Activated CD4-positive, alpha-beta memory T cell treated with anti-CD3 and anti-CD28 coated beads for 36 hours (primary cell): ENCODE measurements around the gene SUSD4. TPM values are rescaled to one million over a fixed set of nuclear protein-coding genes. Genes with fewer than 3 reads are reported as not detected.
"Not testable (repeated sequence)": the region's sequence is repeated elsewhere in the genome, so short reads cannot be mapped to it uniquely, and the experiment has no call there.

Experiments
- CTCF ChIA-PET: fragments of 350-600 bp; sonication (Branson Sonifier 250); formaldehyde crosslinking; loops from one replicate; lab custom pipeline; 2021; ENCODE audit warnings: antibody characterized with exemption, inconsistent platforms; lab: Charles Lee
- POLR2A ChIA-PET: fragments of 350-600 bp; sonication (Branson Sonifier 250); formaldehyde crosslinking; loops from one replicate; lab custom pipeline; 2021; ENCODE audit warnings: antibody characterized with exemption; lab: Charles Lee
- DNase-seq: peaks from one replicate; pipeline ENCODE4 v3.0.0-alpha.2; 2020
- H3K27ac Mint-ChIP-seq: one replicate; pipeline ENCODE4 v1.8.0; 2021; ENCODE audit warnings: mixed read lengths
- H3K27me3 Mint-ChIP-seq: one replicate; pipeline ENCODE4 v1.8.0; 2021; ENCODE audit warnings: mixed read lengths
- H3K36me3 Mint-ChIP-seq: one replicate; pipeline ENCODE4 v1.8.0; 2021; ENCODE audit warnings: mixed read lengths
- H3K4me1 Mint-ChIP-seq: one replicate; pipeline ENCODE4 v1.8.0; 2021; ENCODE audit warnings: low read depth, mixed read lengths
- H3K4me3 Mint-ChIP-seq: one replicate; pipeline ENCODE4 v1.8.0; 2021; ENCODE audit warnings: mild to moderate bottlenecking, mixed read lengths
- H3K9me3 Mint-ChIP-seq: one replicate; pipeline ENCODE4 v1.8.0; 2021; ENCODE audit warnings: mixed read lengths
- intact Hi-C: fragments of 100-400 bp; cut with micrococcal nuclease; formaldehyde crosslinking; loops from one replicate; pipeline ENCODE4 v1.15.1; 2023
- total RNA-seq, 2 experiments: library from RNA; stranded (reverse); gene quantifications; one replicate each; pipeline ENCODE4 v1.2.3, GENCODE V29; 2021

SUSD4 gene
- total RNA-seq, 2 experiments from 2014 or later = 0.82 to 0.83 TPM

DNA sequence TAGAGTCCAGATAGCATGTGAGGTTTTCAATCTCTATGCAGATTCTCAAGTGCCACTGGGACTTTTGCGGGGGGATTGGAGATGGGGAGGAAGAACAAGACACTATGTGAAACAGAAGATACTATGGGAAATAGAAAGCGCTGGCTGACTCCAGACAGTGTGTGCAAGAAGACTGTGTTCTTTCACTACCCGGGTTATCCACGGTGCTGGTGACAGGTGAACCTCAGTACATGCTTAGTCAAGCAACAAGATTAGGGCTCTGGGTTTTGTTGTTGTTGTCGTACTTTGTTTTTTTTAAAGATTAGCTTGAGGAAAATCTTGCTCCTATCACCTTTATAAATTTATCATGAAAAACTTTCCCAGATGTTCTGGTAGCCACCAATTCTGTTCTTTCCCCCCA is 56.4 kb downstream of the SUSD4 start:
- intact Hi-C loops = no loop called here
- Mint-ChIP-seq H3K27me3 (no peaks in the 10 kb centered on the region), H3K36me3 (peaks cover 2% of the 10 kb centered on the region), H3K4me1 (peaks cover 3% of the 10 kb centered on the region), H3K27ac (no peak overlapping the region), H3K4me3 (no peak overlapping the region), H3K9me3 (peaks cover 14% of the 10 kb centered on the region)
- DNase-seq = no peak
- ChIA-PET POLR2A (no interaction called here), CTCF (no interaction called here)

DNA sequence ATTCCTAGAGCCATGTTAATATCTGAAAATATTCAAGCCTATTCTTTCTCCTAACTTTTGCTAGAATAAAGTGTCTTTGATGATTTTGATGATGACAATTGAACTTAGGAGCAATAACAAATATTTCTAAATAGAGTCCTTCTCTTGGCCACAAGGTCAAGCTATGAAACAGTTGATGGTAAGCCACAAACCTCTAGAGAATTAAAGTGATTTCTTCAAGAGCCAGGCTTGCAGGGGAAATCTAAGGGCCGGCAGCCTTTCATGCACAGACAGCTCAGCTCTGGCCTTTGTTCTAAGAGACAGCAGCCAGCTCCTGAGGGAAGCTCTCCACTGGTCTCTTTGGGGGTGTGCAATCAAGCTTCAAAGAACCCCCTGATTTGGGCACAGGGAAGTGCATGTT is 59.0 kb downstream of the SUSD4 start:
- intact Hi-C loops = no loop called here
- DNase-seq = no peak
- H3K4me1 Mint-ChIP-seq = peaks cover 16% of the 10 kb centered on the region
- H3K27ac Mint-ChIP-seq = no peak overlapping the region
- peaks cover 14% of the 10 kb centered on the region for H3K9me3 Mint-ChIP-seq
- CTCF ChIA-PET = no interaction called here
- peaks cover 2% of the 10 kb centered on the region for H3K36me3 Mint-ChIP-seq
- no peaks in the 10 kb centered on the region for H3K27me3 Mint-ChIP-seq
- POLR2A ChIA-PET = no interaction called here
- H3K4me3 Mint-ChIP-seq = no peak overlapping the region

DNA sequence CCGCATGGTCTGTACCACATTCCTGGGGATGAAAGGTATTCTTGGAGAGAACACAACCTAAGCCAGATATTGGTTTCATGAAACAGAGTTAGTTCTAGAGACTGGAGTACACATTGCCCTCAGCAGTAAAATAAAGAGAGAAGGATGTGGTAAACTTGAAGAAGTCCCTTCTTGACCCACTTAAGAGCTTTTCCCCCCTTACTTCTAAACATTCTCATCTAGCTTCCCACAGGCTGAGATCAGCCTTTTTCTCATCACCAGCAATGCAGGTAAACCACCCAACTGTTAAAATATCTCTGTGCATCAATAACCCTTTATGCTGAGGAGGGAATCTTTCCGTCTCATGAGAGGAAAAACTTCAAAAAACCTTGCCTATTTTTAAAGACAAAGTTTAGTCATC is 62.6 kb downstream of the SUSD4 start:
- no peak for DNase-seq
- CTCF ChIA-PET = no interaction called here

DNA sequence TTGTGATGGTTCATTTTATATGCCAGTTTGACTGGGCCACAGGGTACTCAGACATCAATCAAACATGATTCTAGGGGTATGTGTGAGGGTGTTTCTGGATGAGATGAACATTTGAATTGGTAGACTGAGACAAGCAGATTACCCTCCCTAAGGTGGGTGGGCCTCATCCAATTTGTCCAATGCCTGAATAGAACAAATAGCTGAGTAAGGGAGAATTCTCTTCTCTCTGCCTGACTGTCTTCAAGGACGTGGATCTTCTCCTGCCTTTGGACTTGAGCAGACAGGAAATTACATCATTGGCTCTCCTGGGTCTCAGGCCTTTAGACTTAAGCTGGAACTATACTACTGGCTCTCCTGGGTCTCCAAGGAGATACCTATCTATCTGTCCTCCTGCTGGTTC is 64.4 kb downstream of the SUSD4 start:
- H3K27ac Mint-ChIP-seq = no peak overlapping the region
- no peaks in the 10 kb centered on the region for H3K27me3 Mint-ChIP-seq
- intact Hi-C loops = no loop called here
- no peak overlapping the region for H3K4me3 Mint-ChIP-seq
- peaks cover 14% of the 10 kb centered on the region for H3K9me3 Mint-ChIP-seq
- no peaks in the 10 kb centered on the region for H3K36me3 Mint-ChIP-seq
- no peak for DNase-seq
- H3K4me1 Mint-ChIP-seq = peaks cover 14% of the 10 kb centered on the region
- ChIA-PET CTCF (no interaction called here), POLR2A (no interaction called here)

More for the DNA sequence above, 62.6 kb downstream of the SUSD4 start:
- Mint-ChIP-seq H3K4me1 (peaks cover 14% of the 10 kb centered on the region), H3K27me3 (no peaks in the 10 kb centered on the region), H3K9me3 (peaks cover 14% of the 10 kb centered on the region), H3K36me3 (peaks cover 2% of the 10 kb centered on the region), H3K4me3 (no peak overlapping the region), H3K27ac (no peak overlapping the region)
- intact Hi-C loops = no loop called here
- POLR2A ChIA-PET = no interaction called here

DNA sequence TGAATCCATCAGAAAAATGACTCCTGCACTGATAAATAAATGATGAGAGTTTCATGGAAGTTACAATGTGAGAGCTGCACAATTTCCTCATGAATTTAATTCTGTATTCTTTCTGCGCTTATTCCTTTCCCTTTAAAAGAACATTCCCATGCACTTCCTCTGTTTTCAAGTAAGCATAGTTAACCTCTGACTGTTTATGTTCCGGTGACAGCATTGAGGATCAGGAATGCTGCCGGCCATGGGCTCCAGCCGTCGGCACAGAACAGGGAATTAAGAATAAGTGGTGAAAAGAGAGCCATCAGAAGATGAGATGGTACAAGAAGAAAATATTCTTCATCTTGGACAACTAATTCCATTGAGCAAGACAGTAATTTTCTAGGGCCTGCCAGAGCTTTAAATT is 65.3 kb downstream of the SUSD4 start:
- DNase-seq = no peak
- POLR2A ChIA-PET = no interaction called here
- Mint-ChIP-seq H3K4me3 (no peak overlapping the region), H3K9me3 (peaks cover 7% of the 10 kb centered on the region), H3K36me3 (no peaks in the 10 kb centered on the region), H3K4me1 (peaks cover 14% of the 10 kb centered on the region), H3K27ac (no peak overlapping the region), H3K27me3 (no peaks in the 10 kb centered on the region)
- CTCF ChIA-PET = no interaction called here
- intact Hi-C loops = no loop called here

DNA sequence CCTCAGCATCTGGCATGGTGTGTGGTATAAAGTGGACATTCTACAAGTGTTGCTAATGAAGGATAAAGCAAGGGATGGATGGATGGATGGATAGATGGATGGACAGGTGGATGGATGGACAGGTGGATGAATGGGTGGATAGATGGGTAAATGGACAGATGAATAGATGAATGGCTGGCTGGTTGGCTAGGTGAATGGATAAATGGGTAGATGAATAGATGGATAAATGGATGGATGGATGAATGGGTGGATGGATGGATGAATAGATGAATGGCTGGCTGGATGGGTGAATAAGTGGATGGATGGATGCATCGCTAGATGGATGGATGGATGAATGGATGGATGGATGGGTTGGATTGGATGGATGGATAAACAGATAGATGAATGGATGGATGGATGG is 66.2 kb downstream of the SUSD4 start:
- no peaks in the 10 kb centered on the region for H3K27me3 Mint-ChIP-seq

DNA sequence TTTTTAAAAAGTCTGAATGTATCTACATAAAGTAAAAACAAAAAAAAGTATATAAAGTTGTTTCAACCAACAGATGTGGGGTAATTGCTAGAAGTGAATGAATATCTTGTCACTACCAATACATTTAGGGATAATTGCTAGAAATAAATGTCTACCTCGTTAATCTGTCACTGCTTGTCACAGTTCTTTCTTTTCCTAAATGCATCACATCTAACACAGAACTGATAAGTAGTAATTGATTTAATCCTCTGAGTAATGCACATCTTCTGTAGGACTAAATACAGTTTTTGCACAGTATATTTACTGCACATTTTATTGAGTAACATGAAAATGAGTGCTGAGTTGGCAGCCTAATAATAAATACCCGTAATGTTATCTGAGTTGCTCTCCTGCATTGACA is 72.2 kb downstream of the SUSD4 start:
- intact Hi-C loops = no loop called here
- POLR2A ChIA-PET = no interaction called here
- no peaks in the 10 kb centered on the region for H3K4me1 Mint-ChIP-seq
- no peaks in the 10 kb centered on the region for H3K27me3 Mint-ChIP-seq
- no peak for DNase-seq
- CTCF ChIA-PET = no interaction called here
- no peaks in the 10 kb centered on the region for H3K36me3 Mint-ChIP-seq
- H3K27ac Mint-ChIP-seq = no peak overlapping the region
- no peak overlapping the region for H3K4me3 Mint-ChIP-seq
- H3K9me3 Mint-ChIP-seq = no peaks in the 10 kb centered on the region

More for the DNA sequence above, 66.2 kb downstream of the SUSD4 start:
- ChIA-PET POLR2A (no interaction called here), CTCF (no interaction called here)
- Mint-ChIP-seq H3K27ac (no peak overlapping the region), H3K4me3 (no peak overlapping the region), H3K36me3 (no peaks in the 10 kb centered on the region), H3K9me3 (no peaks in the 10 kb centered on the region), H3K4me1 (peaks cover 14% of the 10 kb centered on the region)
- no peak for DNase-seq
- intact Hi-C loops = no loop called here

DNA sequence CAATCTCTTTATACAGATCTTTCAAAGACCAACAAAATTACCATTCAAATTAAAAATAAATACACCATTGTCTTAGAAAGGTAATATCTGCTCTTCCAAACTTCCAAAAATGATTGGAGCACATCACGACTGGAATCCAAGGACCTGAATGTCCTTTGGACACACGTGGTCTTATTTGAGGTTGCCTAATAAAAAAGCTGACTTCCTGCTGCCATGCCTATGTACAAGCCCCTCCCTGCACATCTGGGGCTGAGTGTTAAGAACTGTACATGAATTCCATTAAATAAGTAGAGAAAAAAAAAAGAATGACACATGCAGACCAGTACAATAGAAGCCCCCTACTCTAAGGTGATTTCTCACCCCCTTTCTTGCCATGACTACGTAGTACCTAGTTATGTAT is 73.6 kb downstream of the SUSD4 start:
- POLR2A ChIA-PET = no interaction called here
- Mint-ChIP-seq H3K4me3 (no peak overlapping the region), H3K9me3 (peaks cover 2% of the 10 kb centered on the region), H3K4me1 (no peaks in the 10 kb centered on the region), H3K27ac (no peak overlapping the region), H3K36me3 (no peaks in the 10 kb centered on the region), H3K27me3 (no peaks in the 10 kb centered on the region)
- no peak for DNase-seq
- intact Hi-C loops = no loop called here
- CTCF ChIA-PET = interaction anchor here (1.0 kb wide), 1 partner anchor 166 kb away, joined by 4 read pairs; no protein-coding TSS in a partner anchor

DNA sequence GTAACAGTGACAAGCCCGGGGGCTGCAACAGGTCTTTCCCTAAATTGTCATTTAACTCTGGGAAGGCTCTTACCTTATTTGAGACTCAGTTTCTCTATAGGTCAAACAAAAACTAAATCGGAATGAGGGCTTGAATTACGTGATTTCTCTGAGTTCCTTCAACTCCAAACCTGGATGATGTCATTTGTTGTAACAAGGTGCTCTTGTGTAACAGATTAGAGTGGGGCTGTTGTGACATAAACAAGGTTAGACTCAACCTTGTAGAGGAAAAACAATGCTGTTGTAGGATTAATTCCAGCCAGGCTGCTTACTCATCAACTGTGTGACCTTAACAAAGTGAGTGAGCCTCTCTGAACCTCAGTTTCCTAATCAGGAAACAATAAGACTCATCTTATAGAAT is 74.4 kb downstream of the SUSD4 start:
- Mint-ChIP-seq H3K4me1 (no peaks in the 10 kb centered on the region), H3K36me3 (no peaks in the 10 kb centered on the region), H3K27me3 (no peaks in the 10 kb centered on the region), H3K9me3 (peaks cover 6% of the 10 kb centered on the region), H3K27ac (no peak overlapping the region), H3K4me3 (no peak overlapping the region)
- DNase-seq = no peak
- ChIA-PET CTCF (no interaction called here), POLR2A (no interaction called here)
- intact Hi-C loops = no loop called here

DNA sequence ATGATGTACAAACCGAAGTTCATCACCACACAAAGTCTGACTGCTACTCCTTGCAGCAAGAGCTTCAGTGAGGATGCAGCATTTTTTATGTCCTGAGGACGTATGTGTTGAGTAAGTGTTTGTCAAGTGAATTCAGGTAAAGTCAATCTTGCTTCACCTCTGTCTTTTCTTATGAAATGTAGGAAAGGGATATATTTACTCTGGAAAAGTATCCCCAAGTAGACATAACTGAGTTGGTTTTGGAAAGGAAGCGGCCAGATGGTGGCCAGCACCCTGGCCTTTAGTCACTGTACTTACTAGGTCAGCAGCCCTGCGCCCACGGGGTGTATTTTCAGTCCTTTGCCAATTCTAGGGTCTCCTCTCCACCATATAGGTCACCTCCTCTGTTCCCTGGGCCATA is 75.2 kb downstream of the SUSD4 start:
- Mint-ChIP-seq H3K4me3 (no peak overlapping the region), H3K9me3 (peaks cover 6% of the 10 kb centered on the region), H3K4me1 (no peaks in the 10 kb centered on the region), H3K27me3 (no peaks in the 10 kb centered on the region), H3K36me3 (no peaks in the 10 kb centered on the region), H3K27ac (no peak overlapping the region)
- intact Hi-C loops = no loop called here
- CTCF ChIA-PET = no interaction called here
- DNase-seq = no peak
- POLR2A ChIA-PET = no interaction called here

DNA sequence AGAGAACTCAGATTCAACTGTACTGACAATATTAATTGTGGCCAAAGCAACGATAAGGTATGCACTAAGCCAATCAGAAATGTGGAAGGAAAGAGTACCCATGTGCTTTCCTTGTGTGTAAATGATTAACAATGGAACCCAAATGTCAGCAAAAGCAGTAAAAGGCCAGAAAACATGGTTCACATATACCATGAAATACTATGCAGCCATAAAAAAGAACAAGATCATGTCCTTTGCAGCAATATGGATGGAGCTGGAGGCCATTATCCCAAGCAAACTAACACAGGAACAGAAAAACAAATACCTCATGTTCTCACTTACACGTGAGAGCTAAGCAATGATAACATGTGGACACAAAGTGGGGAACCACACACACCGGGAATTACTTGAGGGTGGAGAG is 78.5 kb downstream of the SUSD4 start:
- POLR2A ChIA-PET = no interaction called here
- CTCF ChIA-PET = no interaction called here
- Mint-ChIP-seq H3K36me3 (no peaks in the 10 kb centered on the region), H3K4me3 (no peak overlapping the region), H3K27ac (no peak overlapping the region), H3K27me3 (no peaks in the 10 kb centered on the region), H3K9me3 (peaks cover 6% of the 10 kb centered on the region), H3K4me1 (no peaks in the 10 kb centered on the region)
- intact Hi-C loops = no loop called here
- DNase-seq = no peak

DNA sequence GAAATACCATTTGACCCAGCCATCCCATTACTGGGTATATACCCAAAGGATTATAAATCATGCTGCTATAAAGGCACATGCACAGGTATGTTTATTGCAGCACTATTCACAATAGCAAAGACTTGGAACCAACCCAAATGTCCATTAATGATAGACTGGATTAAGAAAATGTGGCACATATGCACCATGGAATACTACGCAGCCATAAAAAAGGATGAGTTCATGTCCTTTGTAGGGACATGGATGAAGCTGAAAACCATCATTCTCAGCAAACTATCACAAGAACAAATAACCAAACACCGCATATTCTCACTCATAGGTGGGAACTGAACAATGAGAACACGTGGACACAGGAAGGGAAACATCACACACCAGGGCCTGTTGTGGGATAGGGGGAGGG is 80.3 kb downstream of the SUSD4 start:
- POLR2A ChIA-PET, H3K27me3 Mint-ChIP-seq, H3K27ac Mint-ChIP-seq, intact Hi-C loops, H3K4me3 Mint-ChIP-seq, H3K36me3 Mint-ChIP-seq, DNase-seq, CTCF ChIA-PET, H3K9me3 Mint-ChIP-seq, H3K4me1 Mint-ChIP-seq: not testable (repeated sequence)

DNA sequence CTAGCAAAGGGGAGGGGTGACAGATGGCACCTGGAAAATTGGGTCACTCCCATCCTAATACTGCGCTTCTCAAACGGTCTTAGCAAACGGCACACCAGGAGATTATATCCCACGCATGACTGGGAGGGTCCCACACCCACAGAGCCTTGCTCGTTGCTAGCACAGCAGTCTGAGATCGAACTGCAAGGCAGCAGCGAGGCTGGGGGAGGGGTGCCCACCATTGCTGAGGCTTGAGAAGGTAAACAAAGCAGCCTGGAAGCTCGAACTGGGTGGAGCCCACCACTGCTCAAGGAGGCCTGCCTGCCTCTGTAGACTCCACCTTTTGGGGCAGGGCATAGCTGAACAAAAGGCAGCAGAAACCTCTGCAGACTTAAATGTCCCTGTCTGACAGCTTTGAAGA is 85.7 kb downstream of the SUSD4 start:
- H3K27ac Mint-ChIP-seq, intact Hi-C loops, H3K4me1 Mint-ChIP-seq, CTCF ChIA-PET, H3K36me3 Mint-ChIP-seq, H3K27me3 Mint-ChIP-seq, POLR2A ChIA-PET, H3K4me3 Mint-ChIP-seq, H3K9me3 Mint-ChIP-seq, DNase-seq: not testable (repeated sequence)

DNA sequence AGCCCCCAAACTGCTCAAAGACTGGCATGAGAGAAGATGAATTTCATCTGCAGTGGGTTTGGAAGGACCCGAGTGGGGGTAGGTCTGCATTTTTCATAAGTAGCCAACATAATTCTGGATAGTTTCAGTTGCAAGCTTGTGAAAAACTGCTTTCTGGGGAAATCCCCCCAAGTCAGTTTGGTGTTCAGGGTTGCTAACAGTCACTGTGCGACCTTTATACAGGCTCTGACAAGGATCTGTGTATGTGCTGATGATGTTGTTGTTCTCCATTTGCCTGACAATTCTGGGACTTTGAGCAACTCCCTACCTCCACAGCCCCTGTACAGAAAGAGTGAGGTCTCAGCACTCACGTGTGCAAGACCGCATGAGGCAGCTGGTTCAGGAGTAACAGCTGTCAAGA is 87.9 kb downstream of the SUSD4 start:
- Mint-ChIP-seq H3K27me3 (no peaks in the 10 kb centered on the region), H3K36me3 (no peaks in the 10 kb centered on the region), H3K9me3 (no peaks in the 10 kb centered on the region), H3K4me1 (peaks cover 2% of the 10 kb centered on the region), H3K4me3 (no peak overlapping the region), H3K27ac (no peak overlapping the region)
- intact Hi-C loops = no loop called here
- ChIA-PET POLR2A (no interaction called here), CTCF (no interaction called here)
- DNase-seq = no peak
